Activated T-cell treated with anti-CD3 and anti-CD28 coated beads, Interleukin-2, amount 50 U/mL, for 24 hours (primary cell): ENCODE data around the gene THSD7A.

ENCODE experiments used
- DNase-seq: peaks from one replicate; pipeline ENCODE4 v3.0.0-alpha.2; 2020
- H3K27ac Mint-ChIP-seq: 2 replicates; pipeline ENCODE4 v1.8.0; 2020; ENCODE audit warnings: mild to moderate bottlenecking, mixed read lengths
- H3K27me3 Mint-ChIP-seq: 2 replicates; pipeline ENCODE4 v1.8.0; 2020; ENCODE audit warnings: mixed read lengths
- H3K36me3 Mint-ChIP-seq: 2 replicates; pipeline ENCODE4 v1.8.0; 2020; ENCODE audit warnings: low read depth, mixed read lengths
- H3K4me1 Mint-ChIP-seq: 2 replicates; pipeline ENCODE4 v1.8.0; 2020; ENCODE audit warnings: low read depth, mixed read lengths
- H3K4me3 Mint-ChIP-seq: 2 replicates; pipeline ENCODE4 v1.8.0; 2020; ENCODE audit warnings: mild to moderate bottlenecking, moderate library complexity, mixed read lengths
- H3K9me3 Mint-ChIP-seq: 2 replicates; pipeline ENCODE4 v1.8.0; 2020; ENCODE audit warnings: mixed read lengths

The THSD7A gene

GRCh38 chr7:11714676-11715075, 117.3 kb downstream of the THSD7A start:
- no peak overlapping the region for H3K4me3 Mint-ChIP-seq
- H3K27me3 Mint-ChIP-seq = no peaks in the 10 kb centered on the region
- no peaks in the 10 kb centered on the region for H3K9me3 Mint-ChIP-seq
- no peak for DNase-seq
- H3K4me1 Mint-ChIP-seq = no peaks in the 10 kb centered on the region
- no peaks in the 10 kb centered on the region for H3K36me3 Mint-ChIP-seq
- no peak overlapping the region for H3K27ac Mint-ChIP-seq

- Mint-ChIP-seq H3K36me3 (no peaks in the 10 kb centered on the region), H3K4me1 (no peaks in the 10 kb centered on the region), H3K9me3 (no peaks in the 10 kb centered on the region), H3K27ac (no peak overlapping the region), H3K4me3 (no peak overlapping the region), H3K27me3 (no peaks in the 10 kb centered on the region)
- DNase-seq = no peak
Observed at GRCh38 chr7:11714205-11714604, 117.8 kb downstream of the THSD7A start.

- Mint-ChIP-seq H3K27me3 (no peaks in the 10 kb centered on the region), H3K9me3 (no peaks in the 10 kb centered on the region), H3K4me3 (no peak overlapping the region), H3K36me3 (no peaks in the 10 kb centered on the region), H3K27ac (no peak overlapping the region), H3K4me1 (no peaks in the 10 kb centered on the region)
- no peak for DNase-seq
Observed at GRCh38 chr7:11713352-11713751, 118.6 kb downstream of the THSD7A start.

- no peaks in the 10 kb centered on the region for H3K27me3 Mint-ChIP-seq
- no peak overlapping the region for H3K4me3 Mint-ChIP-seq
- H3K9me3 Mint-ChIP-seq = peaks cover 2% of the 10 kb centered on the region
- DNase-seq = no peak
- no peak overlapping the region for H3K27ac Mint-ChIP-seq
- no peaks in the 10 kb centered on the region for H3K4me1 Mint-ChIP-seq
- no peaks in the 10 kb centered on the region for H3K36me3 Mint-ChIP-seq
Observed at GRCh38 chr7:11710377-11710776, 121.6 kb downstream of the THSD7A start.

GRCh38 chr7:11709196-11709595, 122.8 kb downstream of the THSD7A start:
- no peak overlapping the region for H3K4me3 Mint-ChIP-seq
- no peak overlapping the region for H3K27ac Mint-ChIP-seq
- no peaks in the 10 kb centered on the region for H3K36me3 Mint-ChIP-seq
- no peaks in the 10 kb centered on the region for H3K4me1 Mint-ChIP-seq
- DNase-seq = no peak
- H3K9me3 Mint-ChIP-seq = peaks cover 2% of the 10 kb centered on the region
- no peaks in the 10 kb centered on the region for H3K27me3 Mint-ChIP-seq

GRCh38 chr7:11707606-11708193, 124.3 kb downstream of the THSD7A start:
- Mint-ChIP-seq H3K27ac (no peak overlapping the region), H3K4me1 (no peaks in the 10 kb centered on the region), H3K4me3 (no peak overlapping the region), H3K36me3 (no peaks in the 10 kb centered on the region), H3K9me3 (peaks cover 2% of the 10 kb centered on the region), H3K27me3 (no peaks in the 10 kb centered on the region)
- DNase-seq = no peak

- DNase-seq = no peak
- peaks cover 2% of the 10 kb centered on the region for H3K9me3 Mint-ChIP-seq
- H3K27me3 Mint-ChIP-seq = no peaks in the 10 kb centered on the region
- H3K4me1 Mint-ChIP-seq = no peaks in the 10 kb centered on the region
- H3K36me3 Mint-ChIP-seq = no peaks in the 10 kb centered on the region
- H3K27ac Mint-ChIP-seq = no peak overlapping the region
- no peak overlapping the region for H3K4me3 Mint-ChIP-seq
Observed at GRCh38 chr7:11706666-11707605, 125.1 kb downstream of the THSD7A start.

GRCh38 chr7:11703829-11704228, 128.2 kb downstream of the THSD7A start:
- DNase-seq = no peak
- peaks cover 2% of the 10 kb centered on the region for H3K9me3 Mint-ChIP-seq
- no peaks in the 10 kb centered on the region for H3K36me3 Mint-ChIP-seq
- H3K27me3 Mint-ChIP-seq = no peaks in the 10 kb centered on the region
- H3K4me1 Mint-ChIP-seq = no peaks in the 10 kb centered on the region
- H3K27ac Mint-ChIP-seq = no peak overlapping the region
- no peak overlapping the region for H3K4me3 Mint-ChIP-seq

- peaks cover 2% of the 10 kb centered on the region for H3K9me3 Mint-ChIP-seq
- no peaks in the 10 kb centered on the region for H3K36me3 Mint-ChIP-seq
- no peak for DNase-seq
- H3K27me3 Mint-ChIP-seq = no peaks in the 10 kb centered on the region
- H3K27ac Mint-ChIP-seq = no peak overlapping the region
- H3K4me3 Mint-ChIP-seq = no peak overlapping the region
- H3K4me1 Mint-ChIP-seq = no peaks in the 10 kb centered on the region
Observed at GRCh38 chr7:11702938-11703337, 129.1 kb downstream of the THSD7A start.

- H3K4me1 Mint-ChIP-seq = no peaks in the 10 kb centered on the region
- H3K9me3 Mint-ChIP-seq = no peaks in the 10 kb centered on the region
- no peaks in the 10 kb centered on the region for H3K27me3 Mint-ChIP-seq
- H3K27ac Mint-ChIP-seq = no peak overlapping the region
- DNase-seq = no peak
- H3K36me3 Mint-ChIP-seq = no peaks in the 10 kb centered on the region
- H3K4me3 Mint-ChIP-seq = no peak overlapping the region
Observed at GRCh38 chr7:11701829-11702560, 130.0 kb downstream of the THSD7A start.

- Mint-ChIP-seq H3K9me3 (no peaks in the 10 kb centered on the region), H3K4me3 (no peak overlapping the region), H3K4me1 (no peaks in the 10 kb centered on the region), H3K27ac (no peak overlapping the region), H3K27me3 (no peaks in the 10 kb centered on the region), H3K36me3 (no peaks in the 10 kb centered on the region)
- DNase-seq = no peak
Observed at GRCh38 chr7:11699666-11700065, 132.3 kb downstream of the THSD7A start.

GRCh38 chr7:11698384-11698871, 133.6 kb downstream of the THSD7A start:
- Mint-ChIP-seq H3K4me3 (no peak overlapping the region), H3K27ac (no peak overlapping the region), H3K27me3 (no peaks in the 10 kb centered on the region), H3K4me1 (no peaks in the 10 kb centered on the region), H3K36me3 (no peaks in the 10 kb centered on the region), H3K9me3 (no peaks in the 10 kb centered on the region)
- no peak for DNase-seq

- Mint-ChIP-seq H3K4me3 (no peak overlapping the region), H3K27me3 (no peaks in the 10 kb centered on the region), H3K4me1 (no peaks in the 10 kb centered on the region), H3K36me3 (no peaks in the 10 kb centered on the region), H3K9me3 (peaks cover 3% of the 10 kb centered on the region), H3K27ac (no peak overlapping the region)
- DNase-seq = no peak
Observed at GRCh38 chr7:11690395-11690794, 141.6 kb downstream of the THSD7A start.

GRCh38 chr7:11689096-11689495, 142.9 kb downstream of the THSD7A start:
- no peaks in the 10 kb centered on the region for H3K27me3 Mint-ChIP-seq
- H3K36me3 Mint-ChIP-seq = no peaks in the 10 kb centered on the region
- H3K27ac Mint-ChIP-seq = no peak overlapping the region
- DNase-seq = no peak
- no peaks in the 10 kb centered on the region for H3K4me1 Mint-ChIP-seq
- no peak overlapping the region for H3K4me3 Mint-ChIP-seq
- H3K9me3 Mint-ChIP-seq = peaks cover 4% of the 10 kb centered on the region

- no peaks in the 10 kb centered on the region for H3K4me1 Mint-ChIP-seq
- no peak overlapping the region for H3K4me3 Mint-ChIP-seq
- no peaks in the 10 kb centered on the region for H3K36me3 Mint-ChIP-seq
- H3K27ac Mint-ChIP-seq = no peak overlapping the region
- peaks cover 36% of the 10 kb centered on the region for H3K9me3 Mint-ChIP-seq
- no peak for DNase-seq
- no peaks in the 10 kb centered on the region for H3K27me3 Mint-ChIP-seq
Observed at GRCh38 chr7:11681461-11681860, 150.5 kb downstream of the THSD7A start.
